CD14-positive monocyte (primary cell): ENCODE data around the gene SLC4A8. TPM values are rescaled to one million over a fixed set of nuclear protein-coding genes. Genes with fewer than 3 reads are reported as not detected.

ENCODE experiments used
- DNase-seq, 3 donors: peaks; one replicate each; pipeline ENCODE4 v3.0.0-alpha.2; 2011 to 2022
- H2AFZ ChIP-seq: 2 replicates; pipeline ENCODE4 v1.6.0; 2012; ENCODE audit warnings: mild to moderate bottlenecking, low read depth, low read length, inconsistent platforms; ENCODE audit not compliant: insufficient read depth, poor library complexity, severe bottlenecking
- H3K27ac ChIP-seq, 2 donors: 1 replicate in 1 of 2; 2 replicates in 1 of 2; pipeline ENCODE4 v1.5.1; 2012 to 2013; ENCODE audit warnings: low read length in 2 of 2, control low read depth in 1 of 2, inconsistent platforms in 1 of 2, low read depth in 1 of 2, mild to moderate bottlenecking in 1 of 2
- H3K27me3 ChIP-seq, 2 donors: one replicate each; pipeline versions ENCODE4 v1.6.0 to v1.6.1; 2011 to 2013; ENCODE audit warnings: low read length in 2 of 2; ENCODE audit not compliant: control insufficient read depth in 2 of 2, insufficient read depth in 2 of 2
- H3K36me3 ChIP-seq, 2 donors: replicated peaks in 1 of 2; 1 replicate in 1 of 2; 2 replicates in 1 of 2; pipeline versions ENCODE4 v1.5.1 to v1.6.1; 2012 to 2013; ENCODE audit warnings: low read length in 2 of 2, control low read depth in 1 of 2, inconsistent platforms in 1 of 2, mild to moderate bottlenecking in 1 of 2; ENCODE audit not compliant: insufficient read depth in 2 of 2, control insufficient read depth in 1 of 2
- H3K4me1 ChIP-seq, 2 donors: 1 replicate in 1 of 2; 2 replicates in 1 of 2; pipeline versions ENCODE4 v1.5.1 to v1.6.1; 2012 to 2013; ENCODE audit warnings: low read length in 2 of 2, control low read depth in 1 of 2, inconsistent platforms in 1 of 2, mild to moderate bottlenecking in 1 of 2, moderate library complexity in 1 of 2; ENCODE audit not compliant: insufficient read depth in 2 of 2, control insufficient read depth in 1 of 2
- H3K4me2 ChIP-seq: replicated peaks from 2 replicates; pipeline ENCODE3; 2012; ENCODE audit warnings: low read length, moderate library complexity, mild to moderate bottlenecking; ENCODE audit not compliant: poor library complexity, severe bottlenecking; ENCODE audit errors: extremely low read depth
- H3K4me3 ChIP-seq, 3 experiments: fragments of 200-600 bp in 1 of 3; sonication (generic) in 1 of 3; replicated peaks in 1 of 3; 1 replicate in 2 of 3; 2 replicates in 1 of 3; pipeline ENCODE4 v1.5.1; 2011 to 2013; ENCODE audit warnings: low read length in 3 of 3, mild to moderate bottlenecking in 3 of 3, control low read depth in 2 of 3, low read depth in 2 of 3, inconsistent platforms in 1 of 3, moderate library complexity in 1 of 3
- H3K79me2 ChIP-seq: 2 replicates; pipeline ENCODE4 v1.6.0; 2012; ENCODE audit warnings: mild to moderate bottlenecking, control low read depth, inconsistent platforms, low read length, moderate library complexity; ENCODE audit not compliant: insufficient read depth
- H3K9ac ChIP-seq: 2 replicates; pipeline ENCODE4 v1.6.0; 2017; ENCODE audit warnings: low read length, mild to moderate bottlenecking; ENCODE audit not compliant: insufficient read depth, poor library complexity, severe bottlenecking
- H3K9me3 ChIP-seq, 2 donors: replicated peaks in 1 of 2; 1 replicate in 1 of 2; 2 replicates in 1 of 2; pipeline versions ENCODE4 v1.5.1 to v1.6.1; 2012 to 2013; ENCODE audit warnings: low read length in 2 of 2, control low read depth in 1 of 2; ENCODE audit not compliant: control insufficient read depth in 1 of 2, insufficient read depth in 1 of 2
- H4K20me1 ChIP-seq: 2 replicates; pipeline ENCODE4 v1.6.0; 2012; ENCODE audit warnings: mild to moderate bottlenecking, low read length, control low read depth, moderate library complexity; ENCODE audit not compliant: insufficient read depth
- H3K27ac Mint-ChIP-seq, 7 donors: one replicate each; pipeline ENCODE4 v1.8.0; 2020; ENCODE audit warnings: mild to moderate bottlenecking in 7 of 7, mixed read lengths in 7 of 7, moderate library complexity in 6 of 7, inconsistent platforms in 2 of 7
- H3K27me3 Mint-ChIP-seq, 3 donors: one replicate each; pipeline ENCODE4 v1.8.0; 2021 to 2022; ENCODE audit warnings: low read depth in 3 of 3, mild to moderate bottlenecking in 3 of 3, mixed read lengths in 3 of 3, moderate library complexity in 3 of 3, inconsistent platforms in 1 of 3
- H3K36me3 Mint-ChIP-seq, 2 donors: one replicate each; pipeline ENCODE4 v1.8.0; 2020; ENCODE audit warnings: mixed read lengths in 2 of 2, inconsistent platforms in 1 of 2, mild to moderate bottlenecking in 1 of 2
- H3K4me1 Mint-ChIP-seq: one replicate; pipeline ENCODE4 v1.8.0; 2020; ENCODE audit warnings: mild to moderate bottlenecking, mixed read lengths
- H3K4me3 Mint-ChIP-seq, 2 donors: one replicate each; pipeline ENCODE4 v1.8.0; 2020; ENCODE audit warnings: mild to moderate bottlenecking in 2 of 2, mixed read lengths in 2 of 2, moderate library complexity in 1 of 2
- H3K9me3 Mint-ChIP-seq, 7 donors: one replicate each; pipeline ENCODE4 v1.8.0; 2020 to 2022; ENCODE audit warnings: mixed read lengths in 7 of 7, mild to moderate bottlenecking in 6 of 7, moderate library complexity in 6 of 7, inconsistent platforms in 2 of 7
- CTCF ChIP-seq: fragments of 200-600 bp; IDR thresholded peaks from one replicate; pipeline ENCODE4 v1.8.0; 2022; ENCODE audit warnings: antibody characterized with exemption, mild to moderate bottlenecking
- WGBS: methylation state at CpG from one replicate; pipeline ENCODE4 v1.1.5; 2013; ENCODE audit warnings: missing lambda C conversion rate; ENCODE audit not compliant: insufficient coverage; 5-methylcytosine and 5-hydroxymethylcytosine counted together
- intact Hi-C, 2 donors: fragments of 100-400 bp; cut with micrococcal nuclease; formaldehyde crosslinking; loops; one replicate each; pipeline versions ENCODE4 v1.15.0 to v1.15.1; 2023
- polyA plus RNA-seq, 3 donors: library from polyadenylated mRNA; depleted of rRNA in 1 of 3; unstranded in 2 of 3; stranded (reverse) in 1 of 3; fragments of 300-500 nt in 2 of 3; fragments of >200 nt in 1 of 3; fragmentation: Illumina TruSeq in 2 of 3; gene quantifications; 1 replicate in 2 of 3; 2 replicates in 1 of 3; pipeline ENCODE4 v1.2.3, GENCODE V29; 2012 to 2021

The SLC4A8 gene
- polyA plus RNA-seq, 3 donors = 1.9 to 5.4 (median 2.3) TPM

GRCh38 chr12:51470116-51470515, 45.5 kb downstream of the SLC4A8 start:
- no peak overlapping the region for H2AFZ ChIP-seq
- Mint-ChIP-seq H3K4me3 (no peak overlapping the region), H3K4me1 (peaks cover 2% of the 10 kb centered on the region), H3K9me3 (no peaks in the 10 kb centered on the region), H3K36me3 (peaks cover 4 to 14% of the 10 kb centered on the region in 2 donors), H3K27me3 (no peaks in the 10 kb centered on the region), H3K27ac (no peak overlapping the region)
- H4K20me1 ChIP-seq = no peaks in the 10 kb centered on the region
- H3K4me1 ChIP-seq = no peaks in the 10 kb centered on the region
- intact Hi-C loops = no loop called here
- H3K79me2 ChIP-seq = no peaks in the 10 kb centered on the region
- no peak overlapping the region for H3K27ac ChIP-seq
- H3K9me3 ChIP-seq = no peaks in the 10 kb centered on the region
- H3K9ac ChIP-seq = no peak overlapping the region
- no peak for TF ChIP-seq CTCF
- H3K27me3 ChIP-seq = no peaks in the 10 kb centered on the region
- no peak overlapping the region for H3K4me3 ChIP-seq
- no peak for DNase-seq
- no peak overlapping the region for H3K4me2 ChIP-seq
- no CpG with 5 or more reads among the region's 1 CpG for WGBS
- peaks cover 0 to 4% of the 10 kb centered on the region in 2 donors for H3K36me3 ChIP-seq

- intact Hi-C loops = no loop called here
- DNase-seq = no peak
- 93% methylated on average over 5 of the region's 7 CpGs for WGBS
These were observed 46.7 kb downstream of the SLC4A8 start for GRCh38 chr12:51471111-51471864.

More at GRCh38 chr12:51471111-51471864, 46.7 kb downstream of the SLC4A8 start:
- peaks cover 10 to 14% of the 10 kb centered on the region in 2 donors for H3K36me3 Mint-ChIP-seq
- no peak for TF ChIP-seq CTCF
- Histone ChIP-seq H3K9me3 (no peaks in the 10 kb centered on the region), H3K4me2 (no peak overlapping the region), H3K27ac (no peak overlapping the region), H3K79me2 (no peaks in the 10 kb centered on the region), H3K27me3 (no peaks in the 10 kb centered on the region), H2AFZ (no peak overlapping the region), H3K36me3 (peaks cover 0 to 4% of the 10 kb centered on the region in 2 donors), H4K20me1 (no peaks in the 10 kb centered on the region), H3K9ac (no peak overlapping the region), H3K4me3 (no peak overlapping the region), H3K4me1 (no peaks in the 10 kb centered on the region)
- H3K27ac Mint-ChIP-seq = no peak overlapping the region
- no peak overlapping the region for H3K4me3 Mint-ChIP-seq
- H3K9me3 Mint-ChIP-seq = no peaks in the 10 kb centered on the region
- H3K27me3 Mint-ChIP-seq = no peaks in the 10 kb centered on the region
- peaks cover 2% of the 10 kb centered on the region for H3K4me1 Mint-ChIP-seq
